Loucy (cell line): ENCODE data around the gene TRAF3IP1.

Source experiments
- H2AFZ ChIP-seq: fragments of 200-600 bp; sonication (generic); 2 replicates; pipeline ENCODE4 v1.6.0; 2016; ENCODE audit warnings: antibody characterized with exemption, mild to moderate bottlenecking, low read length, moderate library complexity
- H3F3A ChIP-seq: fragments of 200-600 bp; 2 replicates; pipeline ENCODE4 v1.6.0; 2016; ENCODE audit warnings: antibody characterized with exemption, low read depth, mild to moderate bottlenecking
- H3K27me3 ChIP-seq: fragments of 200-600 bp; sonication (generic); 2 replicates; pipeline ENCODE4 v1.6.1; 2014; ENCODE audit warnings: low read length, mild to moderate bottlenecking; ENCODE audit not compliant: insufficient read depth, poor library complexity, severe bottlenecking
- H3K36me3 ChIP-seq: fragments of 200-600 bp; sonication (generic); 2 replicates; pipeline ENCODE4 v1.6.1; 2016; ENCODE audit warnings: low read length; ENCODE audit not compliant: insufficient read depth
- H3K4me1 ChIP-seq: fragments of 200-600 bp; sonication (generic); 2 replicates; pipeline ENCODE4 v1.5.1; 2014; ENCODE audit warnings: low read length, mild to moderate bottlenecking; ENCODE audit not compliant: insufficient read depth, poor library complexity, severe bottlenecking
- H3K4me2 ChIP-seq: fragments of 200-600 bp; sonication (generic); 2 replicates; pipeline ENCODE4 v1.6.0; 2014; ENCODE audit warnings: antibody characterized with exemption, low read length, low read depth, mild to moderate bottlenecking; ENCODE audit not compliant: poor library complexity, severe bottlenecking
- H3K4me3 ChIP-seq: fragments of 200-600 bp; sonication (generic); 2 replicates; pipeline ENCODE4 v1.5.1; 2014; ENCODE audit warnings: low read length, mild to moderate bottlenecking, mixed read lengths; ENCODE audit not compliant: poor library complexity, severe bottlenecking
- H3K79me2 ChIP-seq: fragments of 200-600 bp; sonication (generic); 2 replicates; pipeline ENCODE4 v1.6.1; 2014; ENCODE audit warnings: low read length; ENCODE audit not compliant: insufficient read depth
- H3K9ac ChIP-seq: fragments of 200-600 bp; sonication (generic); 2 replicates; pipeline ENCODE4 v1.6.0; 2014; ENCODE audit warnings: mild to moderate bottlenecking, low read depth, low read length, moderate library complexity; ENCODE audit not compliant: poor library complexity, severe bottlenecking
- H3K9me2 ChIP-seq: fragments of 200-600 bp; sonication (generic); replicated peaks from 2 replicates; pipeline ENCODE4 v1.6.1; 2016; ENCODE audit warnings: low read depth, low read length, mixed read lengths
- H3K9me3 ChIP-seq: fragments of 200-600 bp; sonication (generic); 2 replicates; pipeline ENCODE4 v1.6.1; 2014; ENCODE audit warnings: mild to moderate bottlenecking, antibody characterized with exemption, low read length, low read depth; ENCODE audit not compliant: insufficient read depth
- H4K20me1 ChIP-seq: fragments of 200-600 bp; sonication (generic); 2 replicates; pipeline ENCODE4 v1.6.0; 2014; ENCODE audit warnings: antibody characterized with exemption, low read length, mild to moderate bottlenecking; ENCODE audit not compliant: insufficient read depth, poor library complexity, severe bottlenecking
- CTCF ChIP-seq: fragments of 200-600 bp; sonication (generic); conservative IDR thresholded peaks from 2 replicates; pipeline ENCODE4 v1.5.1; 2014; ENCODE audit warnings: mild to moderate bottlenecking, antibody characterized with exemption, low read length
- EZH2phosphoT487 ChIP-seq: fragments of 200-600 bp; IDR thresholded peaks from 2 replicates; pipeline ENCODE4 v1.6.1; 2018; ENCODE audit warnings: antibody characterized with exemption, mild to moderate bottlenecking, moderate library complexity, borderline replicate concordance

TRAF3IP1 gene

GRCh38 chr2:238387332-238387731, 67.0 kb downstream of the TRAF3IP1 start:
- Histone ChIP-seq H3K4me2 (no peak overlapping the region), H3K4me1 (peaks cover 22% of the 10 kb centered on the region), H2AFZ (no peak overlapping the region), H3K4me3 (no peak overlapping the region), H3K9ac (no peak overlapping the region), H3K9me2 (no peaks in the 10 kb centered on the region), H3K27me3 (no peaks in the 10 kb centered on the region), H3F3A (no peaks in the 10 kb centered on the region), H3K36me3 (peaks cover 6% of the 10 kb centered on the region; the same call in 1 of the 2 replicates), H3K79me2 (no peaks in the 10 kb centered on the region), H3K9me3 (no peaks in the 10 kb centered on the region), H4K20me1 (no peaks in the 10 kb centered on the region)
- no peak for TF ChIP-seq CTCF
- TF ChIP-seq EZH2phosphoT487 = no peak

GRCh38 chr2:238388794-238389193, 68.5 kb downstream of the TRAF3IP1 start:
- Histone ChIP-seq H4K20me1 (no peaks in the 10 kb centered on the region), H3K4me1 (peaks cover 26% of the 10 kb centered on the region), H3K36me3 (no peaks in the 10 kb centered on the region), H3K27me3 (no peaks in the 10 kb centered on the region), H2AFZ (no peak overlapping the region), H3K9ac (no peak overlapping the region), H3K79me2 (no peaks in the 10 kb centered on the region), H3K4me2 (no peak overlapping the region), H3K9me2 (no peaks in the 10 kb centered on the region), H3K4me3 (no peak overlapping the region), H3F3A (no peaks in the 10 kb centered on the region), H3K9me3 (no peaks in the 10 kb centered on the region)
- TF ChIP-seq EZH2phosphoT487 (no peak), CTCF (no peak)

GRCh38 chr2:238389988-238390589, 69.8 kb downstream of the TRAF3IP1 start:
- Histone ChIP-seq H3K36me3 (no peaks in the 10 kb centered on the region), H3K9ac (peak overlapping the region; percentile 45), H4K20me1 (no peaks in the 10 kb centered on the region), H3K27me3 (no peaks in the 10 kb centered on the region), H3F3A (no peaks in the 10 kb centered on the region), H3K9me2 (no peaks in the 10 kb centered on the region), H3K4me2 (no peak overlapping the region), H3K4me3 (no peak overlapping the region), H3K79me2 (no peaks in the 10 kb centered on the region), H3K4me1 (peaks cover 36% of the 10 kb centered on the region), H2AFZ (no peak overlapping the region), H3K9me3 (no peaks in the 10 kb centered on the region)
- TF ChIP-seq CTCF (no peak), EZH2phosphoT487 (no peak)
